HG03565 (cell line): Measurements from ENCODE around the gene VWA8.
"Not testable (repeated sequence)": the region's sequence is repeated elsewhere in the genome, so short reads cannot be mapped to it uniquely, and the experiment has no call there.

ENCODE experiments used
- ATAC-seq: cut with Tn5 transposase; IDR thresholded peaks from one replicate; pipeline ENCODE4 v1.9.1; 2021; ENCODE audit warnings: mild to moderate bottlenecking, moderate library complexity; ENCODE audit not compliant: unreplicated experiment

Gene VWA8

GRCh38 chr13:41928323-41928722 is 32.6 kb downstream of the VWA8 start:
- ATAC-seq: no peak

GRCh38 chr13:41925014-41925413 is 35.9 kb downstream of the VWA8 start:
- ATAC-seq: no peak

- ATAC-seq: not testable (repeated sequence)
These were observed 38.0 kb downstream of the VWA8 start for GRCh38 chr13:41922894-41923293.

GRCh38 chr13:41919741-41920487 is 41.0 kb downstream of the VWA8 start:
- ATAC-seq: no peak

- no peak for ATAC-seq
These were observed 41.7 kb downstream of the VWA8 start for GRCh38 chr13:41919031-41919740.

GRCh38 chr13:41917641-41918040 is 43.3 kb downstream of the VWA8 start:
- ATAC-seq: no peak

DNA sequence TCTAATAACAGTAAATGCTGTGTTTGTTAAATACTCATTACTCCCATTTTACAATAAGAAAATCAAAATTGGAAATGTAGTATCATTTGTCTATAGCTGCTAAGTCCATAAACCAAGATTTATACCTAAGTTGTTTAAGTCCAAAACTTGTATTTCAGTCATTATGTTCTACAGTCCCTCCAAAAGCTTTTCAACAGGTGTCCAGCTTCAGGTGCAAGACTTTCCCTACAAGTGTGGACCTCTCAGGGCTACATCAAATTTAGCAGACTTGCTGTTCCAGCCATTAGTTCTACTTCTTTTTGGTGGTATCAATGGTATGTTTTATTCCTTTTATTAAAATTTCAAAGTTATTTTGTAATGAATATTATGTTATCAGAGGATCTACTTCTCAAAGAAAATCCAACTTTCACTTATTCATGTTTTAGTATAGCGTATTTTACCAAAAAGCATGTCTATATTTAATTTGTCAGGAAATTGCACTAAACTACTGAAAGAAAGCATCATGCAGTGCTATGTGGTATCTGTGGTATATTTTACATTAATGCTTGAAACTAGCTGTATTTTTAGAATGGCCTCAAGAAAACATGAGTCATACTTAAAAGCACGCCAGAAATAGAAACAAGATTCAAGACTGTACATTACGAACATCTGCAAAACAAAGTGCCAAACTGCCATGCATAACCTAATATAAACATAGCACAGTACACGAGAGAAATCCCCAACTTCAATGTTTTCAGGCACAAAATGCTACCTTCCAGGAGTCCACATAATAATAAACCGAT is 44.5 kb downstream of the VWA8 start:
- peak; percentile 92 for ATAC-seq

DNA sequence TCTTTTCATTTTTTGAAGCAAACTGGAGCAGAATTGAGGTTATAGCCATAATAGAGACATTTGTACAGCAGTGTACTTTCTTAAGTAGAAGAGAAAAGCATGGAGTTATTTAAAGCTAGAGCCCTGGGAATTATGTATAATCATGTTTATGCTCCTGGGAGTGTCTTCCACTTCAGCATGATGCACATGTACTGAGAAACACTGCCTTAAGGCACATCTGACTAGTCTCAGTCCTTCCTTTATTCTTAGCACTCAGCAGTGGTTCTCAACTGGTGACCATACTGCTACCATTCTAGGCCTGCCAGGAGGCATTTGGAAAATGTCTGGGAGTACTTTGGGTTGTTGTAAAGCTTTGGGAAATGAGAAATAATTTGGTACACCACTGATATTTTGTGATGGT is 45.8 kb downstream of the VWA8 start:
- no peak for ATAC-seq

- ATAC-seq: no peak
These were observed 46.4 kb downstream of the VWA8 start for GRCh38 chr13:41914552-41914951.

DNA sequence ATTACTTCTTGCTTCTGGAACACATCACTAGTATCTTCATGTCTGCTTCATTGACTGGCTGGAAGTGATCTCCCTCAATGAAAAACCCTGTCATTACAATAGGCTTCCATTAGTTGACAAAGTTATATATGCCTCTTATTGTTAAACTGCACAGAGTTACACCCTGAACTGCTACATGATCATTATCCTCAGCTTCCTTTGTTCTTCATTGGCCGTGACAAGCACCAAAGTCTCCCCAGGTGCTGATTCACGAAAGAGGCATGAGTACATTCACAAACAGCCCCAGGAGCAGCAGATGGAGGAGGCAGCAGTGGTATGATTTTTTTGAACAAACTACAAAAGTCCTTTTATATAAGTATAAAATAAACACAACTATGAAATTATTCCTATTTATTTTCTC is 51.4 kb downstream of the VWA8 start:
- no peak for ATAC-seq

GRCh38 chr13:41905600-41906254 is 55.2 kb downstream of the VWA8 start:
- ATAC-seq: peak; percentile 93

GRCh38 chr13:41900918-41901317 is 60.0 kb downstream of the VWA8 start:
- ATAC-seq: no peak

- ATAC-seq: not testable (repeated sequence)
These were observed 62.5 kb downstream of the VWA8 start for GRCh38 chr13:41898411-41898810.

DNA sequence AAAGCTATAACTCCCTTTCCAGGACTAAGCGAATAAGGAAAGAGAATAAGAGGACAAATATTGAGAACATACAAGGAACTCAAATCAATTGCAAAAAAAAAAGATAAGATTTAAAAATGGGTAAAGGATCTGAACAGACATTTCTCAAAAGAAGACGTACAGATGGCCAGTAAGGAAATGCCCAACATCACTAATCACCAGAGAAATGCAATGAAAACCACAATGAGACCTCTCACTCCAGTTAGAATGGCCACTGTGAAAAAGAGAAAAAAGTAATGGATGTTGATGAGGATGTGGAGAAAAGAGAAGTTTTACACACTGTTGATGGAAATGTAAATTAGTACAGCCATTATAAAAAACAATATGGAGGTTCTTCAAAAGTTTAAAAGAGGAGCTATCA is 63.8 kb downstream of the VWA8 start:
- no peak for ATAC-seq

DNA sequence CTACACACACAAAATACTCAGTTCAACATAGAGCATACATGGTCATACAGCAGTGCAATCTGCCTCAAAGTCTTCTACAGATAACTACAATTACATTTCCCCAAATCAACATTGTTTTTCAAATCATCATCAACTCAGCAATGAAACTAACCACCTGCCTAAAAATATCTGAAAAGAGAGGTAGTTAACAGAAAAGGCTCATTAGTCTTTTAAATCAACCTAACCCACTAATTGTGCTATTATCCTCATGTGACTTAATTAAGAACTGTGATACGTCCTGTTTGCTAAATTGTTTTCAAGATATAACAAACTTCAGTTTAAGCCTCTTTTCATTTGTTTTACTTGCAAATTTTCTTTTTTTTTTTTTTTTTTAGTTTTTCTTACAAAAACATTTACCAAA is 65.4 kb downstream of the VWA8 start:
- no peak for ATAC-seq

GRCh38 chr13:41891119-41891518 is 69.8 kb downstream of the VWA8 start:
- no peak for ATAC-seq

DNA sequence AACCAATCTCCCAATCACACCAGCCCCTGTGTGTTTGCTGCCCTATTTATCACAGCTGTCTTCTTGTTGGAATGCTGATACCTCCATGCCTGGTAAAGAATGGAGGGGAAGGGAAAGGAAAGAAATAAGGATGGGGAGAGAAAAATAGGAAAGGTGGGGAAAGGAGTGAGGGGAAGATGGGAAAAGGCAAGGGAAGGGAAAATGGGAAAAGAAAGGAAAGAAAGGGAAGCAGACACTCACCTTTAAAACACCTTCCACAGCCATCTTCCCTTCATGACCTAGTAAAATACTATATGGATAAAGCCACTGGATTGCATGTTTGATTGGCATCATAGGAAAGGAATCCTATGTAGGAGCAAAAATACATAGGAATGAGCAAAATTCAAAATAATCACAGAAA is 77.8 kb downstream of the VWA8 start:
- no peak for ATAC-seq

DNA sequence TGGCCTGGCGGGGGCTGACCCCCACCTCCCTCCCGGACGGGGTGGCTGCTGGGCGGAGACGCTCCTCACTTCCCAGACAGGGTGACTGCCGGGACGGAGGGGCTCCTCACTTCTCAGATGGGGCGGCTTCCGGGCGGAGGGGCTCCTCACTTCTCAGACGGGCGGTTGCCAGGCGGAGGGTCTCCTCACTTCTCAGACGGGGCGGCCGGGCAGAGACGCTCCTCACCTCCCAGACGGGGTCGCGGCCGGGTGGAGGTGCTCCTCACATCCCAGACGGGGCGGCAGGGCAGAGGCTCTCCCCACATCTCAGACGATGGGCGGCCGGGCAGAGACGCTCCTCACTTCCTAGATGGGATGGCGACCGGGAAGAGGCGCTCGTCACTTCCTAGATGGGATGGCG is 79.0 kb downstream of the VWA8 start:
- ATAC-seq: not testable (repeated sequence)

DNA sequence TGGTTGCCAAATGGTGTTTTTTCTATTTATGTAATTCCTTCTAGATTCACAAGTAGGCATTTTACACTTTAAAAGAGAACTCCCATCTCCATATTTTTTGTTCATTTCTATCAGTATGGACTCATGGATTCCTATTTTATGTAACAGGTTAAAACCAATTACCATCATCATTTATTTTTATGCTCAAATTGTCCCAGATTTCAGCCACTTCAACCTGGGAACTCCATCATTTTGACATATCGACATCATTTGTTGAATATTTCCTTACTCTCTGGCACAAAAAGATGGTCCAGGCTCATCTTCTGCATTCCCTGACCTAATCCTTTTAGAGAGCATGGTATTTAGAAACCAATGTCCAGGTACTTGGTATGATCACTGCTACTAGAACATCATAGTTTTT is 79.9 kb downstream of the VWA8 start:
- ATAC-seq: no peak

DNA sequence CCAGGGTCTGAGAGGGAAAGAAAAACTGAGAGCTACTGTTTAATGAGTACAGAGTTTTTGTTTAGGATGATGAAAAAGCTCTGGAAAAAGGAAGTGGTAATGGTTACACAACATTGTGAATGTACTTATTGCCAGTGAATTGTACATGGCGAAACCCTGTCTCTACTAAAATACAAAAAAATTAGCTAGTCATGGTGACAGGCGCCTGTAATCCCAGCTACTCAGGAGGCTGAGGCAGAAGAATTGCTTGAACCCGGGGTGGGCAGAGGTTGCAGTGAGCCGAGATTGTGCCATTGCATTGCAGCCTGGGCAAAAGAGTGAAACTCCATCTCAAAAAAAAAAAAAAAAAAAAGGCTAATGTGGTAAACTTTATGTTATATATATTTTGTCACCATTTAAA is 96.3 kb downstream of the VWA8 start:
- no peak for ATAC-seq

DNA sequence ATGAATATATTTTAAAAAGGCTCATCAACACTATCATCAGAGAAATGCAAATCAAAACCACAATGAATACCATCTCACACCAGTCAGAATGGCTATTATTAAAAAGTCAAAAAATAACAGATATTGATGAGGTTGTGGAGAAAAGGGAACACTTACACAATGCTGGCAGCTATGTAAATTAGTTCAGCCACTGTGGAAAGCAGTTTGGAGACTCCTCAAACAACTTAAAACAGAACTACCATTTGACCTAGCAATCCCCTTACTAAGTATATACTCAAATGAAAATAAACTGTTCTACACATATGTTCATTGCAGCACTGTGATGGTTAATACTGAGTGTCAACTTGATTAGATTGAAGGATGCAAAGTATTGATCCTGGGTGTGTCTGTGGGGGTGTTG is 98.2 kb downstream of the VWA8 start:
- not testable (repeated sequence) for ATAC-seq
